ENCODE results near the gene CAPN3.

CAPN3 gene

DNA sequence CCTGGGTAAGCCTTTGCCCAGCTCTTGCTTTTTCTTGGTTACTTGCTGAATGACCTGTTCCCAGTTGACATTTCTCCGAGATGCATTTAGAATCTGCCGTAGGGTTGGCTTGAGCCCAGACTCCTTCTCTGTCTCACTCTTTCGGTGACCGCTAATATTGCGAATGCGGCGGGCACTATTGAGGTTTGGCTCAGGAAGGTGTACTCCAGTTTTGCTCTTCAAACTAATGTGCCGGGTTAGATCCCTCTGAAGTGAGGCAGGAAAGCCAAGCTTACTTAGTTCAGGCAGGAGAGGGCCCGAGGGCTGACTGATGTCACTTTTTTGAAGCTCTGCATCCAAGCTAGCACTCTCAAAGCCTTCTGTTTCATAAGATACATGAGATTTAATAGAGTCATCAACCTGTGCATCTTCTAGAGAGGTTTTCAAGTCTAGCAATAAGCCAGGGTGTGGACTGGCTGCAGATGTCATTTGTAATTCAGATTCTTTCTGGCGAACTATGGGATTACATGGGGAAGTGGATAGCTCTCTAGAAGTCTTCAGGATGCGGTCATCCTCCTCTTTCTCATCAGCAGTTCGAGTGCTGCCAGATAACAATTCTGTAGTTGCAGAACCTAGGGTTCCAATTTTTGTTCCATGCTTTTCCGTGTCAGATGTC is 90.6 kb downstream of the CAPN3 start:
- no peak for DNase-seq (ENCODE audit: extremely low read depth in 1 of 2, low read depth in 1 of 2)

DNA sequence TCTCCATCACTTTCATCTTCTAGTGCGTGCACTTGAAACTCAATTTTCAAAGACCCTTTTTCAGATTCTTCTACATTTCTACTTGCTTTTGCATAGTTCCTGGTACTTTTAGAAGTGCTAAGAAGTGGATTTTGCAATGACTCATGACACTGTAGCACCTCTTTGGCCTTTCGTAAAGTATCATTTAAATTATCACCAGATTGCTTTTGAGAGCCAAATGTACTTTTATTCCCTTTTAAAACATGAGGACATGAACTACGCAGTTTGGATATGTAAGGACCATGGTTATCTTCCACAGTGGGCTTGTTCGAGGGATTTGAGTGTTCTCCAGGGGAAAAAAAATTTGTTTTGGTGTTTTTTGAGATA is 91.1 kb downstream of the CAPN3 start:
- DNase-seq (ENCODE audit: extremely low read depth in 1 of 2, low read depth in 1 of 2), result no peak

DNA sequence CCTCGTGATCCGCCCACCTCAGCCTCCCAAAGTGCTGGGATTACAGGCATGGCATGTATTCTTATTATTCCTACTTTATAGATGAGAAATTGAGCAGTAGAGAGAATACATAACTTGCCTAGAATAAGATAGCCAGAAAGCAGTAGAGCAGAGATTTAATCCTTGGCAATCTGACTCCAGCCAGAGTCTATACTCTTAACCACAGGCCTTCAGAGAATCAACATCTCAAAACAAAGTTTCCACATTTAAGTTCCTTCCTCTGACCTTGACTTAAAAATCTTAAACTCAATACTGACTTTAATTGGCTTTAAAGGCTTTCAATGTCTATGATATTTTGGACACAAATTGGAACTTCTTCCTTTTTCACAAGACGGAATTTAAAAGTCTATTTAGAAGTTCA is 94.5 kb downstream of the CAPN3 start:
- DNase-seq (ENCODE audit: extremely low read depth in 1 of 2, low read depth in 1 of 2), result no peak

DNA sequence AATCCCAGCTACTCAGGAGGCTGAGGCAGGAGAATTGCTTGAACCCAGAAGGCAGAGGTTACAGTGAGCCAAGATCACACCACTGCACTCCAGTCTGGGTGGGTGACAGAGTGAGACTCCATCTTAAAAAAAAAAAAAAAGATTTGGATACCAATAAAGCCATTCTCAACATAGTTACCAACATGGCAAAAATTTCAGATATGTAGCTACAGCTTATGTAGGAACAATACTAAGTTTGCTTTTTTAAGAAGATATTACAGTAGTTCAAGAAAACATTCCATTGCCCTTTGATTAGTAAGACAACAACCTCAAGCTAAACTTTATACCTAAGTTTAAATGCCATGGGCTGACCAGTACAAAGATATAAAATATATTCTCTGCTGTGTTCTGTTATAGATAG is 97.2 kb downstream of the CAPN3 start:
- DNase-seq (ENCODE audit: extremely low read depth in 1 of 2, low read depth in 1 of 2), result no peak

DNA sequence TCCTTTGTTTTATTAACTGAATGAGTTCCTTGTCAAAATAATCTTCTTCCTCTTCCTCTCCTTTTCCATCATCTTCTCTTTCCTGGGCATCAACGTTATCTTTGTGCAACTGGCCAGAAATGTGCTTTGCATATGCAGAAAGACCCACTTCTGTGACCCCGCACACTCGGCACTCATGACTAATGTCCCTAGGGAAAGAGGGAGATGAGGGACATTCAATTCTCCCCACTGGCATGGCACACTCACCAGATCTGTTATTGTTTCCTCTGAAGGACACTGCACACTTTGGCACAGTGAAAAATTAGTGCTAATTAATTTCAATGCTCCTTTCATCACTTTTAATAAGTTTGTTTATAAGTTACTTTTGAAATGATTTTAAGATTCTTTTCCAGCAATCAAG is 97.7 kb downstream of the CAPN3 start:
- DNase-seq (ENCODE audit: extremely low read depth in 1 of 2, low read depth in 1 of 2), result no peak

DNA sequence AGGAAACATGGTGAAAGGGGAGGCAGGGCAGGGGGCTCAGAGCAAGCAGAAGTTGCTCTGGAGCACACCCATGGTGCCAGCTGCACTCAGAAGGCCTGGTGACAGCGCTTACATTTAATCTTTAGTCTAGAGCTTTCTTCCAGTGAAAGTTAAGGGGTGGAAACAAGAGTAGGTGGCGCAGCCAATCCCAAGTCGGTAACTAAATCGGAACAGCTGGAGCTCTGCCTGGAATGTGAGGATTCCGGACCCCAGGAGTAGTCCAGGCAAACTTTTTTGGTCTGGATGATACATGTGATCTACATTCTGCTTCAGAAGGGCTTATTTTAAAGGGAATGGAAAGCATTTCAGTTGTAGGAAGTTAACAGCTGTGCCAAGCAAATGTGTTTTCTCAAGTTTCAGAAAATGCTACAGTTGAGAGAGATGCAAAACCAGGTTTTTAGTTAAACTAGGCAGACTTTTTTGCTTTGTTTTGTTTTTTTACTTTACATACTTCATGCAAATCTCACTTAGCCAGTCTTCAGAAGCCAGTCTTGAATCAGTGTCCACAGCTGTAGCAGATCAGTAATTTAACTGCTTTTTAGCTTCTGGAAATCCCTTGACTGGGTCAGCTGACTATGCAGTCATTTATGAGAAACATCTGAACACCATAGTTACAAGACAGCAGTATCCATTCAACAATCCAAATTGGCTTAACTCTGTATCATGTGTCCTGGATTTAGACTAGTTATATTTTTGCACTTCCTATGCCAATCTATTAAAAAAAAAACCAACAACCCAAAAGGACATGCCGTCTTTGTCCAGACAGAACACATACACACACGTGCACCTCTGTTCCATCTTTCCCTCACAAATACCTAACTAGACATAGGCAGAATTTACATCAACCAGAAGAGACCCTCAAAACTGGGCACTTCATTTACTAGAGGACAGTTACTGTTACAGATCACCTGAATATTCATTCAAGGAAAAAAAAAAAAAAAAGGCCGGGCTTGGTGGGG is 98.4 kb downstream of the CAPN3 start:
- no peak for DNase-seq (ENCODE audit: extremely low read depth in 1 of 2, low read depth in 1 of 2)

DNA sequence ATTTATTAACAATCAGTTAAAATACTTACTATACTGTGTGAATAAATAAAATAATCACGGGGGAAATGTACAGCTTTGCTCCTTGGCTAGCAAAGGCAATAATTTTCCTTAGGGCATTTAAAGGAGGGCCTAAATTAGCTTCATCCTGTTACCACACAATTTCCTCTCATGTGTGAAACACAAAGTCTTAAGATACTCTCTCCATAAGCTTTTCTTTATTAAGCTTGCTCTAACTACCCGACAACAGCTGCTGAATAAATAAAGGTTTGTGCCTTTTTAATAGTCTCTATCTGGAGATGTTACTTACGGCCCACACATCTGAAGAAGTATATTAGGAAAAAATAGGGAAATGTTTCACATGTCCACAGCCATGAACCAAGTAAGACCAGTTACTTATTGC is 102.0 kb downstream of the CAPN3 start:
- no peak for DNase-seq (ENCODE audit: extremely low read depth in 1 of 2, low read depth in 1 of 2)
